ENCODE data around the gene THAP4. TPM values are rescaled to one million over a fixed set of nuclear protein-coding genes. Genes with fewer than 3 reads are reported as not detected.

The THAP4 gene
- total and polyA plus RNA-seq, 2 of the 13 experiments (the other 11 are each of a cell fraction or from before 2014, with no cell fraction given), result 59.7 to 75.7 TPM

DNA sequence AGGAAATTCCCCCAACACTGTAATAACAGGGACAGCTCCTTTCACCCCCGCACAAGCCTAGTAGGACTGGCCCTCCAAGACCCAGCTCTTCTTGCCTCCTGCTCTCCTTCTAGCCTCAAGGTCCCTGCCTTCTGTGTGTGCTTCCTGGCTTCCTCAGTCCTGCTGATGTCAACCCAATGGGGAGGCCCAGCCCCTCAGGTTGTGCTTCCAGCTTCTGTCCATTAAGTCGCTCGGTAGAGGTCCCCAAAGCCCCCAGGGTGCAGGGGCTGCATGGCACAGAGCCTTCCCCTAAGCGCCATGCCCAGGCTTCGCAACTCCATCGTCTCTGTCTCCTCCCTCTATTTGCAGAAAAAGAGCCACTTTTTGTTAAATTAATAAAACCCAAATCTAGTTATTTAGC is 39.4 kb downstream of the THAP4 start:
- Histone ChIP-seq H3K27ac (ENCODE audit: extremely low read length, insufficient read depth, low read length) (no peak overlapping the region), H4K20me1 (ENCODE audit: insufficient read depth, low read length) (no peaks in the 10 kb centered on the region), H3K4me1 (ENCODE audit: insufficient read depth, low read length) (no peaks in the 10 kb centered on the region), H3K4me3 (replicated peaks in 1 of 3; ENCODE audit: insufficient read depth in 1 of 3, low read depth in 2 of 3, low read length in 3 of 3) (no peak overlapping the region), H2AFZ (ENCODE audit: low read length) (no peak overlapping the region), H3K9me3 (ENCODE audit: low read length) (no peaks in the 10 kb centered on the region), H3K27me3 (ENCODE audit: control insufficient read depth in 1 of 2, insufficient read depth in 2 of 2, low read length in 2 of 2) (no peaks in the 10 kb centered on the region), H3K36me3 (replicated peaks in 1 of 2; ENCODE audit: control insufficient read depth in 1 of 2, insufficient read depth in 2 of 2, low read length in 2 of 2) (peaks cover 27 to 73% of the 10 kb centered on the region in 2 experiments), H3K9ac (ENCODE audit: insufficient read depth, low read depth, low read length) (no peak overlapping the region), H3K79me2 (ENCODE audit: insufficient read depth, low read length) (no peaks in the 10 kb centered on the region), H3K4me2 (ENCODE audit: low read depth, low read length) (no peak overlapping the region)
- WGBS (ENCODE audit: low lambda C conversion rate), result 98% methylated on average over 6 of the region's 6 CpGs
- no peak for ATAC-seq
- intact Hi-C loops (cut with micrococcal nuclease; ENCODE audit: unreplicated experiment) (loop anchor here (5.0 kb wide), 1 partner anchor 45 kb away; no protein-coding TSS in a partner anchor), in situ Hi-C loops (cut with HindIII; ENCODE audit: extremely low pct_ligation_motif_present, low pct_unique_long_range_greater_than_20kb) (no loop called here)
- ChIA-PET CTCF (ENCODE audit: low intra/inter-chr PET ratio, low total read pairs) (interaction anchor here (0.9 kb wide), 1 partner anchor 89 kb away, joined by 3 read pairs; the partner anchor contains the start of gene STK25), POLR2A (interaction anchor here (3.0 kb wide), 1 partner anchor 12 kb away, joined by 10 read pairs; no protein-coding TSS in a partner anchor)
- BruUV-seq (replicated peaks), result no TSS peak
- no peak for DNase-seq (ENCODE audit: low spot score)
- no peak for FAIRE-seq
- TF ChIP-seq ZNF468 (CRISPR knock-in tag; IDR thresholded peaks at IDR 0.05) (no peak), ZNF367 (CRISPR knock-in tag; IDR thresholded peaks at IDR 0.05; ENCODE audit: borderline replicate concordance) (no peak), NBN (conservative IDR thresholded peaks at IDR 0.05) (no peak), ZNF180 (CRISPR knock-in tag; IDR thresholded peaks at IDR 0.05; ENCODE audit: borderline replicate concordance, low read depth) (no peak), MAZ (IDR thresholded peaks at IDR 0.05; ENCODE audit: borderline replicate concordance, low read depth, low read length) (no peak), MAZ (CRISPR knock-in tag; IDR thresholded peaks at IDR 0.05; ENCODE audit: low read depth) (no peak), RFX5 (IDR thresholded peaks at IDR 0.05; ENCODE audit: low read depth, low read length) (no peak), HIVEP1 (CRISPR knock-in tag; IDR thresholded peaks at IDR 0.05) (no peak), ZNF383 (CRISPR knock-in tag; IDR thresholded peaks at IDR 0.05; ENCODE audit: borderline replicate concordance) (no peak), MATR3 (CRISPR knock-in tag; IDR thresholded peaks at IDR 0.05) (no peak), KAT8 (CRISPR knock-in tag; IDR thresholded peaks at IDR 0.05) (no peak), PHF5A (CRISPR knock-in tag; IDR thresholded peaks at IDR 0.05; ENCODE audit: low read depth, unreplicated experiment) (no peak), ZNF225 (CRISPR knock-in tag; IDR thresholded peaks at IDR 0.05) (no peak)
- TF ChIP-seq, protein P1, sequence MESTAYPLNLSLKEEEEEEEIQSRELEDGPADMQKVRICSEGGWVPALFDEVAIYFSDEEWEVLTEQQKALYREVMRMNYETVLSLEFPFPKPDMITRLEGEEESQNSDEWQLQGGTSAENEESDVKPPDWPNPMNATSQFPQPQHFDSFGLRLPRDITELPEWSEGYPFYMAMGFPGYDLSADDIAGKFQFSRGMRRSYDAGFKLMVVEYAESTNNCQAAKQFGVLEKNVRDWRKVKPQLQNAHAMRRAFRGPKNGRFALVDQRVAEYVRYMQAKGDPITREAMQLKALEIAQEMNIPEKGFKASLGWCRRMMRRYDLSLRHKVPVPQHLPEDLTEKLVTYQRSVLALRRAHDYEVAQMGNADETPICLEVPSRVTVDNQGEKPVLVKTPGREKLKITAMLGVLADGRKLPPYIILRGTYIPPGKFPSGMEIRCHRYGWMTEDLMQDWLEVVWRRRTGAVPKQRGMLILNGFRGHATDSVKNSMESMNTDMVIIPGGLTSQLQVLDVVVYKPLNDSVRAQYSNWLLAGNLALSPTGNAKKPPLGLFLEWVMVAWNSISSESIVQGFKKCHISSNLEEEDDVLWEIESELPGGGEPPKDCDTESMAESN (CRISPR knock-in tag; conservative IDR thresholded peaks at IDR 0.05), result no peak
- TF ChIP-seq, protein P2, sequence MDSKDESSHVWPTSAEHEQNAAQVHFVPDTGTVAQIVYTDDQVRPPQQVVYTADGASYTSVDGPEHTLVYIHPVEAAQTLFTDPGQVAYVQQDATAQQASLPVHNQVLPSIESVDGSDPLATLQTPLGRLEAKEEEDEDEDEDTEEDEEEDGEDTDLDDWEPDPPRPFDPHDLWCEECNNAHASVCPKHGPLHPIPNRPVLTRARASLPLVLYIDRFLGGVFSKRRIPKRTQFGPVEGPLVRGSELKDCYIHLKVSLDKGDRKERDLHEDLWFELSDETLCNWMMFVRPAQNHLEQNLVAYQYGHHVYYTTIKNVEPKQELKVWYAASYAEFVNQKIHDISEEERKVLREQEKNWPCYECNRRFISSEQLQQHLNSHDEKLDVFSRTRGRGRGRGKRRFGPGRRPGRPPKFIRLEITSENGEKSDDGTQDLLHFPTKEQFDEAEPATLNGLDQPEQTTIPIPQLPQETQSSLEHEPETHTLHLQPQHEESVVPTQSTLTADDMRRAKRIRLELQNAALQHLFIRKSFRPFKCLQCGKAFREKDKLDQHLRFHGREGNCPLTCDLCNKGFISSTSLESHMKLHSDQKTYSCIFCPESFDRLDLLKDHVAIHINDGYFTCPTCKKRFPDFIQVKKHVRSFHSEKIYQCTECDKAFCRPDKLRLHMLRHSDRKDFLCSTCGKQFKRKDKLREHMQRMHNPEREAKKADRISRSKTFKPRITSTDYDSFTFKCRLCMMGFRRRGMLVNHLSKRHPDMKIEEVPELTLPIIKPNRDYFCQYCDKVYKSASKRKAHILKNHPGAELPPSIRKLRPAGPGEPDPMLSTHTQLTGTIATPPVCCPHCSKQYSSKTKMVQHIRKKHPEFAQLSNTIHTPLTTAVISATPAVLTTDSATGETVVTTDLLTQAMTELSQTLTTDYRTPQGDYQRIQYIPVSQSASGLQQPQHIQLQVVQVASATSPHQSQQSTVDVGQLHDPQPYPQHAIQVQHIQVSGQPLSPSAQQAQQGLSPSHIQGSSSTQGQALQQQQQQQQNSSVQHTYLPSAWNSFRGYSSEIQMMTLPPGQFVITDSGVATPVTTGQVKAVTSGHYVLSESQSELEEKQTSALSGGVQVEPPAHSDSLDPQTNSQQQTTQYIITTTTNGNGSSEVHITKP (CRISPR knock-in tag; IDR thresholded peaks at IDR 0.05; ENCODE audit: low read depth), result no peak
- TF ChIP-seq, protein P3, sequence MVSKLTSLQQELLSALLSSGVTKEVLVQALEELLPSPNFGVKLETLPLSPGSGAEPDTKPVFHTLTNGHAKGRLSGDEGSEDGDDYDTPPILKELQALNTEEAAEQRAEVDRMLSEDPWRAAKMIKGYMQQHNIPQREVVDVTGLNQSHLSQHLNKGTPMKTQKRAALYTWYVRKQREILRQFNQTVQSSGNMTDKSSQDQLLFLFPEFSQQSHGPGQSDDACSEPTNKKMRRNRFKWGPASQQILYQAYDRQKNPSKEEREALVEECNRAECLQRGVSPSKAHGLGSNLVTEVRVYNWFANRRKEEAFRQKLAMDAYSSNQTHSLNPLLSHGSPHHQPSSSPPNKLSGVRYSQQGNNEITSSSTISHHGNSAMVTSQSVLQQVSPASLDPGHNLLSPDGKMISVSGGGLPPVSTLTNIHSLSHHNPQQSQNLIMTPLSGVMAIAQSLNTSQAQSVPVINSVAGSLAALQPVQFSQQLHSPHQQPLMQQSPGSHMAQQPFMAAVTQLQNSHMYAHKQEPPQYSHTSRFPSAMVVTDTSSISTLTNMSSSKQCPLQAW (CRISPR knock-in tag; IDR thresholded peaks at IDR 0.05), result no peak
